ENCODE results near the gene TNFRSF21. TPM values are rescaled to one million over a fixed set of nuclear protein-coding genes. Genes with fewer than 3 reads are reported as not detected.

The TNFRSF21 gene
- total and polyA plus RNA-seq, 2 of the 8 experiments (the other 6 are each of a cell fraction or from before 2014, with no cell fraction given) = 16.4 to 52.7 TPM

DNA sequence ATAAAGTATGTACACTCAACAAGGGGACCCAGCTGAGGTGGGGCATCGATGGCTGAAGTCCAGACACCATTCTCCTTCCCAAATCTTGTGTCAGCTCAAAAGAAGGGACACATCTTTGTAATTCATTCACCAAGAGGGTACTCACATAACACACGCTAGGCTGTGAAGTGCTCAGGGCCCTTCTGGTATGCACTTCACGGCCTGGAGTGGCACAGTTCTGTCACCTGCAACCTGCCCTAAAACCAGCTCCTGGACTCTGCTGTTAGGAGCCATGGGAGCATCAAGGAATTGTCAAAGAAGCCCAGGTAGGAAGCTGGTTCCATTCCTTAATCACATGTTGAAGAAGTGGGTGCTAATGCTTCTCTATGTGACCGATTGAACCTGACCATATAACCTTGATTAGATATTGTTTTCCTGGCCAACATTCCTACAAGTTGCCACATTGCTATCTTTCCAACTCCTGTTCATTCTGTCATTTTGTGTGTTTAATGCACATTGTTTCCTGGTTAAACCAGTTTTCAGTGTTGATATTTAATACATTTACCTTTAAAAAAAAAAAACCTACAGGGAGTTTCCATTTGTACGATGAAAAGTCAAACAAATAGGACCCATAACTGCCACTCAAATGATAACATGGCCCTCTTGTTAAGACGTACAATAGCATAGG lies 127.3 kb downstream of the TNFRSF21 start:
- Histone ChIP-seq H3K27ac (ENCODE audit: low read depth, low read length) (no peak overlapping the region), H3K14ac (ENCODE audit: insufficient read length) (no peak overlapping the region), H3K4ac (replicated peaks; ENCODE audit: insufficient read length, low read depth, low read length) (no peak overlapping the region), H2BK15ac (ENCODE audit: low read length) (no peak overlapping the region), H3K4me2 (ENCODE audit: insufficient read depth in 1 of 2, low read depth in 2 of 2, low read length in 2 of 2) (no peak overlapping the region), H3K27me3 (replicated peaks in 1 of 4; ENCODE audit: control insufficient read depth in 3 of 4, extremely low read depth in 1 of 4, insufficient read depth in 3 of 4, low read length in 3 of 4) (no peaks in the 10 kb centered on the region), H2AFZ (ENCODE audit: low read length) (no peak overlapping the region), H3K79me1 (ENCODE audit: low read depth, low read length) (no peaks in the 10 kb centered on the region), H4K8ac (ENCODE audit: extremely low read depth, insufficient read depth, low read length) (no peak overlapping the region), H2AK5ac (ENCODE audit: low read depth, low read length) (no peak overlapping the region), H2BK12ac (ENCODE audit: low read depth, low read length) (no peak overlapping the region), H4K91ac (replicated peaks; ENCODE audit: insufficient read length, low read length) (no peak overlapping the region), H2BK20ac (ENCODE audit: low read length) (no peak overlapping the region), H4K20me1 (replicated peaks in 1 of 2; ENCODE audit: control insufficient read depth in 1 of 2, insufficient read depth in 2 of 2, low read length in 2 of 2) (no peaks in the 10 kb centered on the region), H3K79me2 (ENCODE audit: control insufficient read depth in 1 of 2, insufficient read depth in 2 of 2, low read length in 2 of 2) (no peaks in the 10 kb centered on the region; a peak in 1 of 4 replicates), H2BK120ac (replicated peaks; ENCODE audit: low read depth, low read length) (no peak overlapping the region), H3K23ac (ENCODE audit: insufficient read length) (no peak overlapping the region), H3K4me3 (ENCODE audit: extremely low read depth in 1 of 4, insufficient read depth in 2 of 4, low read depth in 3 of 4, low read length in 4 of 4) (no peak overlapping the region), H4K5ac (ENCODE audit: insufficient read length, low read depth, low read length) (no peak overlapping the region), H3K56ac (replicated peaks; ENCODE audit: insufficient read length, low read depth, low read length) (no peak overlapping the region), H2BK5ac (ENCODE audit: low read depth, low read length) (no peak overlapping the region), H3K36me3 (ENCODE audit: control insufficient read depth in 2 of 4, insufficient read depth in 4 of 4, low read length in 3 of 4) (no peaks in the 10 kb centered on the region), H3K9ac (replicated peaks in 1 of 4; ENCODE audit: extremely low read depth in 1 of 4, low read depth in 3 of 4, low read length in 3 of 4) (no peak overlapping the region), H3K18ac (ENCODE audit: extremely low read depth, low read length) (no peak overlapping the region), H3K4me1 (replicated peaks in 1 of 4; ENCODE audit: control insufficient read depth in 3 of 4, insufficient read depth in 4 of 4, low read length in 3 of 4) (no peaks in the 10 kb centered on the region), H3K23me2 (ENCODE audit: low read depth, low read length) (no peaks in the 10 kb centered on the region), H3K9me3 (ENCODE audit: insufficient read depth in 2 of 2, low read depth in 1 of 2, low read length in 1 of 2) (no peaks in the 10 kb centered on the region)
- WGBS, 2 experiments (ENCODE audit: extremely low coverage in 1 of 2, insufficient coverage in 1 of 2, insufficient read length in 1 of 2, insufficient replicate concordance in 2 of 2, low coverage in 1 of 2, low lambda C conversion rate in 2 of 2, missing lambda C conversion rate in 1 of 2) = 86% methylated on average over 6 of the region's 6 CpGs; no CpG with 5 or more reads in 1 of the 2 experiments
- POLR2A ChIA-PET (ENCODE audit: partially characterized antibody) = no interaction called here
- CTCF ChIA-PET (ENCODE audit: partially characterized antibody) = interaction anchor here (1.5 kb wide), 1 partner anchor 84 kb away, joined by 6 read pairs; no protein-coding TSS in a partner anchor
- DNase-seq (ENCODE audit: low read depth in 1 of 2, low spot score in 2 of 2) = no peak
- no peak for FAIRE-seq
- TF ChIP-seq TAF7 (optimal IDR thresholded peaks at IDR 0.05; ENCODE audit: borderline replicate concordance, low read depth, low read length) (no peak), SIX5 (IDR thresholded peaks at IDR 0.05; ENCODE audit: low read depth, low read length) (no peak), NANOG (IDR thresholded peaks at IDR 0.05; ENCODE audit: insufficient read depth, low read depth, low read length, poor library complexity, severe bottlenecking) (no peak), SIN3A (conservative IDR thresholded peaks at IDR 0.05 in 1 of 2, IDR thresholded peaks at IDR 0.05 in 1 of 2; ENCODE audit: low read depth in 1 of 2, low read length in 2 of 2) (no peak), CHD1 (IDR thresholded peaks at IDR 0.05; ENCODE audit: low read depth, low read length) (no peak), MAX (IDR thresholded peaks at IDR 0.05) (no peak), TCF12 (IDR thresholded peaks at IDR 0.05; ENCODE audit: low read depth, low read length) (no peak), HDAC2 (IDR thresholded peaks at IDR 0.05; ENCODE audit: borderline replicate concordance in 1 of 2, low read depth in 2 of 2, low read length in 2 of 2) (no peak), ASH2L (IDR thresholded peaks at IDR 0.05; ENCODE audit: low read length) (no peak), KDM1A (IDR thresholded peaks at IDR 0.05; ENCODE audit: borderline replicate concordance, low read length) (no peak), CBX5 (IDR thresholded peaks at IDR 0.05; ENCODE audit: low read depth, low read length) (no peak), POLR2A (IDR thresholded peaks at IDR 0.05; ENCODE audit: control extremely low read depth in 1 of 2, low read depth in 2 of 2, low read length in 2 of 2) (no peak), TEAD4 (IDR thresholded peaks at IDR 0.05; ENCODE audit: low read depth, low read length) (no peak)
